Measurements from ENCODE around the gene SPIRE1. TPM values are rescaled to one million over a fixed set of nuclear protein-coding genes. Genes with fewer than 3 reads are reported as not detected.

SPIRE1 gene
- total RNA-seq: 1 to 10 TPM; 1.3 to 1.7 TPM

DNA sequence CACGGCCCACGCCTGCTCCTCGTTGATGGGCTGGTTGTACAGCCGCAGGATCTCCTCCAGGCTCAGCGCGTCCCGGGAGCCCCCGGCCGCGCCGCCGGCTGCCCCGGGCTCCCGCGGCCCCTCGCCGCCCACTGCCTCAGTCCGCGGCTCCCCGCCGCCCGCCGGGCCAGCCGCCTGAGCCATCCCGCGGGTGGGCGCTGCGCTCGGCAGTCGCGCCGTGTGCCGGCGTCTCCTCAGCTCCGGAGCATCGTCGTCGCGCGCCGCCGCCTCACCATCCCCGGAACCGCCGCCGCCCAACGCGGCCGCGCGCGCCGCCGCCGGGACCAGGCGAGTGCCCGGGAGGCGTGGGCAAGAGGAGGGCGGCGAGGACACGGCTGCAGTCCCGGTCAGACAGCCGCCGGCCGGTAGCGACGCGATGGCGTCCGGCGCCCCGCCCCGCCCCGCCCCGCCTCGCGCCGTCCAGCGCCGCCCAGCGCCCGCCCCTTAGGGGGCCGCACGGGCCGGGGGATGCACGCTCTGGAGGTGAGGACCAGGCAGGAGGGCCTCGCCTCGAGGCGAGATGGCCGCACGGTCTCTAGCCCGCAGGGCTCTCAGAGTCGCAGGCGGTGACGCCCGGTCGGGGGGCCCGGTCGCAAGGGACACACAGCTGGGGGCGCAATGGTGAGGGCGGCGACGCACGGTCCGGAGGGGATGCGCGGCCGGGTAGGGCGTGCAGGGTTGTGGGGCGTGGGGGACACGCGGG is at the start of gene SPIRE1:
Gene SPIRE1 (minus strand): TSS at position 424 of the 742 bp plus-strand sequence. CDS start 241 bp downstream, at position 183.
- Mint-ChIP-seq H3K9me3 (no peaks in the 10 kb centered on the region), H3K27ac (no peak within 1 kb of the TSS), H3K4me1 (ENCODE audit: low read depth) (peaks cover 7% of the 10 kb centered on the region), H3K36me3 (ENCODE audit: low read depth) (no peaks in the 10 kb centered on the region), H3K4me3 (peak within 1 kb of the TSS; percentile 76), H3K27me3 (ENCODE audit: low read depth) (peaks cover 22% of the 10 kb centered on the region)
- DNase-seq: peak; percentile 34
- CTCF ChIA-PET: interaction anchor here (4.4 kb wide), 1 partner anchor 265 kb away, joined by 54 read pairs; no protein-coding TSS in a partner anchor
- intact Hi-C loops (cut with micrococcal nuclease): loop anchor here (1.0 to 5.0 kb wide), 4 partner anchors 44 to 386 kb away; partner anchors contain the start of genes CEP76 and PRELID3A

DNA sequence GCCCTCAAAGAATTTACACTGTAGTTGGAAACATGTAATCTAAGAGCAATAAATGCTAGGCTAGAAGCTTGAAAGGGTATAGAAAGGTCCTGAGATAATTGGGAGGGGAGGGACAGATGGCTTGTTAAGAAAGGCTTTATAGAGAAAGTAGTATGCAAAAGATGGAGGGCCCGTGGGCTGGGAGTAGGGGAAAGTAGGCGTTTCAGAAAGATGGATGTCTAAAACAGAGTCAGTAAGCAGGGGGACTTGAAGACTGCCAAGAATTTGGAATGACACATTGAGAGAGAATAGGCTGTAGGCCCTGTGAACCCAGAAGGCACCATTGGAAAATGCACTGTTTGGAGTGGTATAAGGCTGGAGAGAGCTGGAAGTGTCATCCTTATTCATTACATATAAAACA is 45.8 kb upstream of the SPIRE1 start:
- peaks cover 30% of the 10 kb centered on the region for H3K36me3 Mint-ChIP-seq (ENCODE audit: low read depth)
- H3K27ac Mint-ChIP-seq: peak overlapping the region; percentile 97
- no peaks in the 10 kb centered on the region for H3K27me3 Mint-ChIP-seq (ENCODE audit: low read depth)
- CTCF ChIA-PET: interaction anchor here (1.9 kb wide), 1 partner anchor 23 kb away, joined by 5 read pairs; no protein-coding TSS in a partner anchor
- intact Hi-C loops (cut with micrococcal nuclease): loop anchor here (2.0 to 5.0 kb wide), 6 partner anchors 135 to 1023 kb away; partner anchors contain the start of genes CHMP1B, FAM210A, IMPA2 and PRELID3A
- peaks cover 41% of the 10 kb centered on the region for H3K4me1 Mint-ChIP-seq (ENCODE audit: low read depth)
- peak; percentile 24 for DNase-seq
- peak overlapping the region; percentile 97 for H3K4me3 Mint-ChIP-seq
- no peaks in the 10 kb centered on the region for H3K9me3 Mint-ChIP-seq

DNA sequence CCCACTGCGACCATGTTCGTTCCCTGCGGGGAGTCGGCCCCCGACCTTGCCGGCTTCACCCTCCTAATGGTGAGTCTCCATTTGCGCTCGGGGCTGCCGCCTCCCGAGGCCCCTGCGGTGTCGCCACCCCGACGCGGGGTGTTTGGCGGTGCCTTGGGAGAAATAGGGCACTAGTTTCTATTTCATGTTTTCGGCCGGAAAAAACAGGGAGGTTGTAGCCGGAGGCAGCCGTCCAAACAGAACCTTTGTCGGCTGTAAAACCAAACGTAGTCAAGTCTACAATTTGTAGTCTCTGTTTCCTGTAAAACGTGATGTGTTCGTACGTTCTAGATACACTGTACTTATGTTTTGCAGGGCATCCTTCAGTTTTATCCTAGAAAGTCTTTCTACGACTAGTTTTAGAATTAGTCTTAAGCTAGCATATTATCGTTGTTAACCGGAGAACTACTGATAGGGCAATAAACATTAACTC is 45.2 kb upstream of the SPIRE1 start:
- no peaks in the 10 kb centered on the region for H3K9me3 Mint-ChIP-seq
- intact Hi-C loops (cut with micrococcal nuclease): loop anchor here (2.0 to 5.0 kb wide), 6 partner anchors 136 to 1024 kb away; partner anchors contain the start of genes CHMP1B, FAM210A, IMPA2 and PRELID3A
- H3K27ac Mint-ChIP-seq: peak overlapping the region; percentile 97
- H3K36me3 Mint-ChIP-seq (ENCODE audit: low read depth): peaks cover 34% of the 10 kb centered on the region
- H3K4me1 Mint-ChIP-seq (ENCODE audit: low read depth): peaks cover 41% of the 10 kb centered on the region
- no peaks in the 10 kb centered on the region for H3K27me3 Mint-ChIP-seq (ENCODE audit: low read depth)
- H3K4me3 Mint-ChIP-seq: peak overlapping the region; percentile 97
- CTCF ChIA-PET: interaction anchor here (1.4 kb wide), 1 partner anchor 196 kb away, joined by 3 read pairs; no protein-coding TSS in a partner anchor
- DNase-seq: no peak

DNA sequence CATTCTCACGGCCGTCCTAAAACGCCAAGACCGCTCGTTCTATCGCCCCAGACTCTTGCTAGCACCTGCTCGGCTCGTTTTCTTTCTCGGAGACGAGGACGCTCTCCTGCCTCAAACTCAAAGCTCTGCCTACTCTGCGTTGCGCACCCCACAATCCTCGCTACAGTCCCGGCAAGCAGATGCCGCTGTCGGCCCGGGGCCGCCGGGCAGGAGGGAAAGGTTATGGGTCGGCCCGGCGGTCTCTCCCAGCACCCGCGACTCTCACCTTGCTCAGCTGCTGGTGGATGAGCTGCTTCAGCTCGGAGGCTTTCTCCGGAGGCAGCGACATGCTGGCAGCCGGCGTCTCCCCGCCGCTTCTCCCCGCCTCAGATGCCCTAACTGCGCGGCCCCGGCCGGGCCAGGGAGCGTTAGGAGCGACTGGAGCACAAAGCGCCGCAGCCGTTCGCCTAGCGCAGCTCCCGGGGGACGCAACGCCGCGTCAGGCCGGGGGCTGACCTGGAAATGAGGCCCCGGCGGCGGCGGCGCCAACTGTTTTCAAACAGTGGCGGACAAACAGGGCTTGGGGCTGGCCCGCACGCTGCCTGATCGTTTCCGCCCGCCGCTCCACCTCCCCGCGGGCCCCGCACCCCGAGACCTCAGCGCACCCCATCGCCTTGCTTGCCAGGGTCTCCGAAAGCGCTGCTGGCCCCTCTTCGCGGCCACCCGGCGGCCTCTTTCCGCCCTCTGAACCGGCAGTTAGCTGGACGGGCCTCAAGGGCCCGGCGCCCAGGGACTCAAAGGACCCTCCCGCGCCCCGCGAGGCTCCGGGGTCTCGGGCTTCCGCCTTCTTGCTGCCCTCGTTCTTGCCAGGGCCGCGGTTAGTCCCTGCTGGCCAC is 44.6 kb upstream of the SPIRE1 start, which contains the start of the genes CEP76 and PSMG2:
Gene CEP76 (minus strand): TSS at position 503 of the 875 bp plus-strand sequence. CDS start 175 bp downstream, at position 328.
Gene PSMG2 (plus strand): TSS at position 822 of the 875 bp plus-strand sequence. CDS start 66 bp downstream, outside the sequence.
- DNase-seq: peak; percentile 80
- CTCF ChIA-PET: interaction anchor here (0.9 to 1.6 kb wide), 4 partner anchors 10 to 313 kb away, joined by 3 to 4 read pairs (median 3); no protein-coding TSS in a partner anchor
- H3K4me1 Mint-ChIP-seq (ENCODE audit: low read depth): peaks cover 41% of the 10 kb centered on the region
- H3K36me3 Mint-ChIP-seq (ENCODE audit: low read depth): peaks cover 29% of the 10 kb centered on the region
- no peaks in the 10 kb centered on the region for H3K27me3 Mint-ChIP-seq (ENCODE audit: low read depth)
- no peaks in the 10 kb centered on the region for H3K9me3 Mint-ChIP-seq
- intact Hi-C loops (cut with micrococcal nuclease): loop anchor here (1.0 to 5.0 kb wide), 11 partner anchors 45 to 1024 kb away; partner anchors contain the start of genes AFG3L2, CEP192, CHMP1B and FAM210A
- peak within 1 kb of the TSS; percentile 97 for H3K27ac Mint-ChIP-seq
- H3K4me3 Mint-ChIP-seq: peak within 1 kb of the TSS; percentile 97

DNA sequence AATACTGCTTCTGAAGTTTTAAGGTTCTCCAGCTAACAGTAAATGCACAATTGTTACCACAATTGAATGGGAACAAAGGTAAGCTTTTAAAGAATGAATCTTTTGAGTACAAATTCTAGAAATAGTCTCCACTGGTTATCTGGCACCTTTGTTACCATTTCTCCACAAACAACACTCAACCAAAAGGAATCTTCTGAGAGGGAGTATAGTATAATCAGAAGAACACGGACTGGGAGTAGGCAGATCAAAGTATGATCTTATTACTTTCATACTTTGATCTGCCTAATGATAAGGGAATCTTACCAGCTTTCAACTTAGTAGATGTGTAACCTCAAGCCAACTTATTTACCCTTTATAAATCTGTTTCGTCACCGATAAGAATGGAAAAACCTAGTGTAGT is 43.3 kb upstream of the SPIRE1 start:
- Mint-ChIP-seq H3K36me3 (ENCODE audit: low read depth) (peaks cover 23% of the 10 kb centered on the region), H3K27ac (peak overlapping the region; percentile 31), H3K4me1 (ENCODE audit: low read depth) (peaks cover 39% of the 10 kb centered on the region), H3K4me3 (peak overlapping the region; percentile 97), H3K9me3 (no peaks in the 10 kb centered on the region), H3K27me3 (ENCODE audit: low read depth) (no peaks in the 10 kb centered on the region)
- CTCF ChIA-PET: interaction anchor here (1.0 to 1.6 kb wide), 2 partner anchors 9 to 19 kb away, joined by 3 read pairs; no protein-coding TSS in a partner anchor
- intact Hi-C loops (cut with micrococcal nuclease): loop anchor here (5.0 kb wide), 4 partner anchors 294 to 849 kb away; partner anchors contain the start of genes CHMP1B, IMPA2 and PRELID3A
- no peak for DNase-seq

DNA sequence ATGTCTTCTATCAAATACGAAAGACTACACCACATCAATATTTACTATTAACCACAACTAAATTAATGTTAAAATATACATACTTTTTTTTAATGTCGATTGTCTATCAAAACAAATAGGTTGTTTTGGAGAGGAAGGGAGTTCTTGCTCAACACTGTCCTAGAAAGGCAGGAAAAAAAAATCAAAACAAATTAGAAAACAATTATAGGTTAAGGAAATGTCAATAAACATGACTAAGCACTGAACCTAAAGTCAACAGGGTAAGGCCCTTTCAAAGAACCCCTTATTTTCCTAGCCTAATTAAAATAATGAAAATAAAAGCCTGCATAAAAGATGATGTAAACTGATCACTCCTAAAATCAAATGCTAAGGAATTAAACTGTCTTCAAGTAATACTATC is 41.8 kb upstream of the SPIRE1 start:
- Mint-ChIP-seq H3K27me3 (ENCODE audit: low read depth) (no peaks in the 10 kb centered on the region), H3K4me3 (no peak overlapping the region), H3K27ac (no peak overlapping the region), H3K36me3 (ENCODE audit: low read depth) (peaks cover 16% of the 10 kb centered on the region), H3K4me1 (ENCODE audit: low read depth) (peaks cover 26% of the 10 kb centered on the region), H3K9me3 (no peaks in the 10 kb centered on the region)
- no peak for DNase-seq
- CTCF ChIA-PET: interaction anchor here (1.1 kb wide), 1 partner anchor 235 kb away, joined by 3 read pairs; no protein-coding TSS in a partner anchor
- intact Hi-C loops (cut with micrococcal nuclease): loop anchor here (5.0 kb wide), 4 partner anchors 292 to 847 kb away; partner anchors contain the start of genes CHMP1B, IMPA2 and PRELID3A

DNA sequence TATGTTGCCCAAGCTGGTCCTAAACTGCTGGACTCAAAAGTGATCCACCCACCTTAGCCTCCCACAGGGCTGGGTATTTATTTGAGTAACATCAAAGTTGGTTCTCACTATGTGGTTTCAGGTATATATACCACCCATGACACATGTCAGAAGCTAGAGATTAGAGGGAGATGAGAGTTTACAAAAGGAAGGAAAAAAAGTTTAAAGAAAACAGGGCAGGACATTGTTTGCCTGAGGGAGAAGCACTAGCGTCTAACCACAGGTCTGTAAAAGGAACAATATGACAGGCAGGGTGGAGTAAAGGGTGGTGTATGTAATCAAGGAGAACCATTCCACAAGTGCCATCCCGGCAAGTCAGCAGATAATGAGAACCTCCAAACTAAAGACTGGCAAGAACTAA is 36.1 kb upstream of the SPIRE1 start:
- Mint-ChIP-seq H3K27me3 (ENCODE audit: low read depth) (no peaks in the 10 kb centered on the region), H3K4me3 (no peak overlapping the region), H3K9me3 (no peaks in the 10 kb centered on the region), H3K36me3 (ENCODE audit: low read depth) (peaks cover 14% of the 10 kb centered on the region), H3K27ac (no peak overlapping the region), H3K4me1 (ENCODE audit: low read depth) (peaks cover 10% of the 10 kb centered on the region)
- intact Hi-C loops (cut with micrococcal nuclease): no loop called here
- no peak for DNase-seq
- CTCF ChIA-PET: interaction anchor here (0.6 kb wide), 2 partner anchors 366 to 778 kb away, joined by 3 read pairs; no protein-coding TSS in a partner anchor

DNA sequence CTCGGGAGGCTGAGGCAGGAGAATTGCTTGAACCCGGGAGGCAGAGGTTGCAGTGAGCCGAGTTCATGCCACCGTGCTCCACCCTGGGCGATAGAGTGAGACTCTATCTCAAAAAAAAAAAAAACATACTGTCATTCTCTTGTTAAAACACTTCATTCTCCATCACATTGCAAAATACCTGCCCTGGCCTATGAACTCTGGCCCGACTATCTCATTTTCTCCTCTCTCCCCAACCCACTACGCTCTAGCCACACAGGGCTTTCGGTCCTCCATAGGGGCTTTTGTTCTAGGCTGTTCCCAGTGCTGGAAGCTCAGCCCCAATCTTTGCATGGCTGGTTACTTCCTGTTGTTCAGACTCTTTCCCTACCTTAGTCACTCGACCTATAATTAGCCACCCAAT is 34.3 kb upstream of the SPIRE1 start:
- H3K4me3 Mint-ChIP-seq: no peak overlapping the region
- no peak for DNase-seq
- no peak overlapping the region for H3K27ac Mint-ChIP-seq
- peaks cover 10% of the 10 kb centered on the region for H3K36me3 Mint-ChIP-seq (ENCODE audit: low read depth)
- CTCF ChIA-PET: interaction anchor here (0.6 to 1.2 kb wide), 2 partner anchors 9 to 488 kb away, joined by 3 read pairs; no protein-coding TSS in a partner anchor
- no peaks in the 10 kb centered on the region for H3K9me3 Mint-ChIP-seq
- H3K4me1 Mint-ChIP-seq (ENCODE audit: low read depth): peaks cover 10% of the 10 kb centered on the region
- no peaks in the 10 kb centered on the region for H3K27me3 Mint-ChIP-seq (ENCODE audit: low read depth)
- intact Hi-C loops (cut with micrococcal nuclease): no loop called here

DNA sequence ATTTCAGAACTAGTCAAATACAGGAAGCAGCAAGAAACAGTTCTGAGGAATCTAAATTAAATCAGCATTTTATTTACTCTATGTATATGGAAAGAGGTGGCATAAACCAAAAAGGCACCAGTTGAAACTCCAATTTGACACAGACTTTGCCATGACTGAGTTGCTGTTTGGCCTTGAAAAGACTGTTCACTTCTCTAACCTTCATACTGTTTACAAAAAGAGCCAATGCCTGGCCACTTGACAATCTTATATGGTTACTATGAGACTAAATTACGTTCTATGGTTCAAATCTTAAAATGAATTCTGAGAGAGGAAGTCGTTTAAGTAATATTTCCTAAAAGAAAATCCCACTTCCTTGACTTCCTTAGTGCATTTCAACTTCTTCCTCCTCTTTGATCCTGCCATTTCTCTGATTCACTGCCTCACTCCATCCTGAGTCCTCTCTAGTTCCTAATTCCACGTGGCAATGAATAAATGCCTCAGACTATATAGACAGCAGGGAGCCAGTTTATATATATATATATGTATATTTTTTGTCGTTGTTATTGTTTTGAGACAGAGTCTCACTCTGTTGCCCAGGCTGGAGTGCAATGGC is 31.4 kb upstream of the SPIRE1 start:
- CTCF ChIA-PET: no interaction called here
- H3K4me3 Mint-ChIP-seq: no peak overlapping the region
- peaks cover 10% of the 10 kb centered on the region for H3K36me3 Mint-ChIP-seq (ENCODE audit: low read depth)
- no peaks in the 10 kb centered on the region for H3K9me3 Mint-ChIP-seq
- no peak overlapping the region for H3K27ac Mint-ChIP-seq
- peaks cover 10% of the 10 kb centered on the region for H3K4me1 Mint-ChIP-seq (ENCODE audit: low read depth)
- intact Hi-C loops (cut with micrococcal nuclease): no loop called here
- no peaks in the 10 kb centered on the region for H3K27me3 Mint-ChIP-seq (ENCODE audit: low read depth)
- no peak for DNase-seq

DNA sequence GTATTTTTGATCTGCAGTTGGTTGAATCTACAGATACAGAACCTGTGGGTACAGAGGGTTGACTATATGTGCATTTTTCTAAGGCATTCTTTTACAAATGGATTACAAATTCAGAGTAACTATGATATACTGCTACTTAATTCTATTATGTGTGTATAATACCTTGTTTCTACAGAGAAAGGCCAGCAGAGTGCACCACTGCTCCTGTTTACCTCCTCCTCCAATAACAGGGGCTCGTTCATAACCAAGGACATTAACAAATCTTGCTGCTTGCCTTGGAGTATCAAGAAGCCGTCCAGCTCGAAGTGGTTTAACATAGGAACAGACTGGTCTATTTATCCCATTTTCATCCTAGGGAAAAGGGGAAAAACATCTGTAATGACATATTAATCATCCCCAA is 28.2 kb upstream of the SPIRE1 start:
- CTCF ChIA-PET: interaction anchor here (0.6 to 1.0 kb wide), 3 partner anchors 41 to 750 kb away, joined by 3 to 4 read pairs (median 3); no protein-coding TSS in a partner anchor

DNA sequence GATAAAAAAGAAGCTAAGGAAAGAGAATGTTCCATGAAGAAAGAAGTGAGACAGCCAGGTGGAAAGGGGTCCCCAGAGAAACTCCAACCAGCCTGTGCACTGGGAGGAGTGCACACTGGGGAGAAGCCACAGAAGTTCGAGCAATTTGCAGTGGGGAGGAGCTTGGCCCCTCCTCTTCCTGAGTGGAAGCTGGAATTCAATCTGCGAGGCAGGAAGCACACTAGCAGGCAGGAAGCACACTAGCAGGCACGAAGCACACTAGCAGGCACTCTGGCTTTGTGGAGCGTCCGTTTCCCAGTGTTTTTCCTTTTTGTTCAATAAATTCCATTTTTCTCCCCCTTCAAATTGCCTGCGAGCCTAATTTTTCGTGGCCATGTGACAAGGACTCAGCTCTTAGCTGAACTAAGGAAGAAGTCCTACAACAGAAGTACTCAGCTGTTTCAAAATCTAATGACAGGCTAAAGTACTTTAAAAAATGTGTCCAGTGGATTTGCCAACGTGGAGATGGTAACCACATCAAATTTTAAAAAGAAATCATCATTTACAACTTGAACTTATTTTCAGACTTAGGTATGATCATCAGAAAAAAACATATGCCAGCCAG is 21.4 kb upstream of the SPIRE1 start:
- Mint-ChIP-seq H3K4me1 (ENCODE audit: low read depth) (peaks cover 10% of the 10 kb centered on the region), H3K27ac (no peak overlapping the region), H3K36me3 (ENCODE audit: low read depth) (peaks cover 17% of the 10 kb centered on the region), H3K27me3 (ENCODE audit: low read depth) (no peaks in the 10 kb centered on the region), H3K9me3 (no peaks in the 10 kb centered on the region), H3K4me3 (no peak overlapping the region)
- intact Hi-C loops (cut with micrococcal nuclease): no loop called here
- no peak for DNase-seq
- CTCF ChIA-PET: interaction anchor here (0.6 to 0.7 kb wide), 2 partner anchors 10 to 296 kb away, joined by 3 read pairs; no protein-coding TSS in a partner anchor

More for the DNA sequence above, 28.2 kb upstream of the SPIRE1 start:
- Mint-ChIP-seq H3K36me3 (ENCODE audit: low read depth) (peaks cover 5% of the 10 kb centered on the region), H3K27ac (no peak overlapping the region), H3K4me1 (ENCODE audit: low read depth) (peaks cover 2% of the 10 kb centered on the region), H3K27me3 (ENCODE audit: low read depth) (no peaks in the 10 kb centered on the region), H3K4me3 (no peak overlapping the region), H3K9me3 (no peaks in the 10 kb centered on the region)
- intact Hi-C loops (cut with micrococcal nuclease): no loop called here
- DNase-seq: peak; percentile 10

Data from activated naive CD4-positive, alpha-beta T cell treated with anti-CD3 and anti-CD28 coated beads for 36 hours (primary cell).